ENCODE measurements around the gene SCNN1A.

Gene SCNN1A

DNA sequence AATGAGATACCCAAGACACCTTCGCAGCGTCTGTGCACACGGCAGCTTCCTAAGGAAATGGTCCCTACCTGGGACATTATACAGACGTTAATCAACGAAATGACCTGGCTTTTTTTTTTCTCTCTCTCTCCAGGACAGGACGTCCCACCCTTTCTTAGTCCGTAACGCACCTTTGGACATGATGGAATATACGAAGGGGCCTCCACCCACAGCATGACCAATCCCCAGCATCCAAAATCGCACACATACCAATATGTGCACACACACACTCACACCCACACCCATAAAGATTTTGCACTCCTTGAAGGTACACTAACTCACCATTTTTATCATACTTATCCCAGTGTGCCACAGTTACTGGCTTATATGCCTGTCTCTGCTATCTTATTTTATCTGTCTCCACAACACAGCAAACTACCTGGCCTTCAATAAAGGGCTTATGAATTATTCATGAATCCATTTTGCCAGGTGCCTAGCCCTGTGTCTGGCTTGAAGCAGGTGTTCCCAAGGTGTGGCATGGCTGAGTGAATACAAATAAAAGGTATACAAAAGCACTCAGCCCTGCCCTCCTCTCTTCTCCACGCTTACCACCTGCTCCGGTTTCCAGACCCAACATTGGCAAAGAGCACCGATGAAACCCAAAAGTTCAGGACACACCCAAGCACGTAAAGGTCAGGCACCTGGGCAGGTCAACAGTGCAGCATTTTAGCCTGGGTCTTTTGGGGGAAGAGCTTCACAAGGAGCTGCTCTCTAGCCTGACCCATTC is 2.2 kb downstream of the SCNN1A start:
- no peak for DNase-seq
- Histone ChIP-seq H3K27ac (peak overlapping the region; percentile 82), H3K36me3 (no peaks in the 10 kb centered on the region), H3K9me3 (ENCODE audit: severe bottlenecking) (no peaks in the 10 kb centered on the region), H3K4me3 (ENCODE audit: low read depth, low read length) (no peak overlapping the region), H3K27me3 (ENCODE audit: insufficient read depth, low read depth, severe bottlenecking) (no peaks in the 10 kb centered on the region)
- TF ChIP-seq, protein P1, sequence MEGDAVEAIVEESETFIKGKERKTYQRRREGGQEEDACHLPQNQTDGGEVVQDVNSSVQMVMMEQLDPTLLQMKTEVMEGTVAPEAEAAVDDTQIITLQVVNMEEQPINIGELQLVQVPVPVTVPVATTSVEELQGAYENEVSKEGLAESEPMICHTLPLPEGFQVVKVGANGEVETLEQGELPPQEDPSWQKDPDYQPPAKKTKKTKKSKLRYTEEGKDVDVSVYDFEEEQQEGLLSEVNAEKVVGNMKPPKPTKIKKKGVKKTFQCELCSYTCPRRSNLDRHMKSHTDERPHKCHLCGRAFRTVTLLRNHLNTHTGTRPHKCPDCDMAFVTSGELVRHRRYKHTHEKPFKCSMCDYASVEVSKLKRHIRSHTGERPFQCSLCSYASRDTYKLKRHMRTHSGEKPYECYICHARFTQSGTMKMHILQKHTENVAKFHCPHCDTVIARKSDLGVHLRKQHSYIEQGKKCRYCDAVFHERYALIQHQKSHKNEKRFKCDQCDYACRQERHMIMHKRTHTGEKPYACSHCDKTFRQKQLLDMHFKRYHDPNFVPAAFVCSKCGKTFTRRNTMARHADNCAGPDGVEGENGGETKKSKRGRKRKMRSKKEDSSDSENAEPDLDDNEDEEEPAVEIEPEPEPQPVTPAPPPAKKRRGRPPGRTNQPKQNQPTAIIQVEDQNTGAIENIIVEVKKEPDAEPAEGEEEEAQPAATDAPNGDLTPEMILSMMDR (IDR thresholded peaks at IDR 0.05; ENCODE audit: low read depth, low read length), result no peak

DNA sequence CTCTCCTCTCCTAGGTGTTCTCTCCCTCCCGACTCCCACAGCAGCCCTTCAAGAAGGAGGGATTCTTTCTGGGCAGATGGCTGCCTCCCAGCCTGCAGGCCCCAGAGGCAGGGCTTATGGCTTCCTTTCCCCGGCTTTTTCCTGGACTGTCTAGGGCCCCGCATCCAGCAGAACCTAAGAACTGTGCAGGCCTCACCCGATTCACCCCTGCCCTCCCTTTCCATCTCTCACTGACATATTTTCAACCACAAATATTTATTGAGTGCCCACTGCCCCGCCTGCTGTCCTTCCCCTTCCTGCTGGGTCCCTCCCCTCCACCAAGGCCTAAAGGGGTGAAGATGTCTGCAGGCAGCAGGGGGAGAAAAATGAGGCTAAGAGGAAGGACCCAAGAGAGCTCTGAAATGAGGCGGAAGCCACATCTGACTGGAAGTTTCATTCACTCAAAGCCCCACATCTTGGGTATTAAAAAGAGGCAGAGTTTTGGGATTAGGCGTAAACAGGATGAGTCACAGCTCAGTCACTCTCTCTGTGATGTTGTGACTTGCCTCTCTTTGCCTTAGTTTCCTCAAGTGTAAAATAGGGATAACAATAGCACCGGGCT is 2.9 kb downstream of the SCNN1A start:
- Histone ChIP-seq H3K36me3 (no peaks in the 10 kb centered on the region), H3K27me3 (ENCODE audit: insufficient read depth, low read depth, severe bottlenecking) (no peaks in the 10 kb centered on the region), H3K4me3 (ENCODE audit: low read depth, low read length) (no peak overlapping the region), H3K9me3 (ENCODE audit: severe bottlenecking) (no peaks in the 10 kb centered on the region), H3K27ac (peak overlapping the region; percentile 82)
- DNase-seq, result peak; percentile 51
- TF ChIP-seq, protein P1 (IDR thresholded peaks at IDR 0.05; ENCODE audit: low read depth, low read length), result no peak

DNA sequence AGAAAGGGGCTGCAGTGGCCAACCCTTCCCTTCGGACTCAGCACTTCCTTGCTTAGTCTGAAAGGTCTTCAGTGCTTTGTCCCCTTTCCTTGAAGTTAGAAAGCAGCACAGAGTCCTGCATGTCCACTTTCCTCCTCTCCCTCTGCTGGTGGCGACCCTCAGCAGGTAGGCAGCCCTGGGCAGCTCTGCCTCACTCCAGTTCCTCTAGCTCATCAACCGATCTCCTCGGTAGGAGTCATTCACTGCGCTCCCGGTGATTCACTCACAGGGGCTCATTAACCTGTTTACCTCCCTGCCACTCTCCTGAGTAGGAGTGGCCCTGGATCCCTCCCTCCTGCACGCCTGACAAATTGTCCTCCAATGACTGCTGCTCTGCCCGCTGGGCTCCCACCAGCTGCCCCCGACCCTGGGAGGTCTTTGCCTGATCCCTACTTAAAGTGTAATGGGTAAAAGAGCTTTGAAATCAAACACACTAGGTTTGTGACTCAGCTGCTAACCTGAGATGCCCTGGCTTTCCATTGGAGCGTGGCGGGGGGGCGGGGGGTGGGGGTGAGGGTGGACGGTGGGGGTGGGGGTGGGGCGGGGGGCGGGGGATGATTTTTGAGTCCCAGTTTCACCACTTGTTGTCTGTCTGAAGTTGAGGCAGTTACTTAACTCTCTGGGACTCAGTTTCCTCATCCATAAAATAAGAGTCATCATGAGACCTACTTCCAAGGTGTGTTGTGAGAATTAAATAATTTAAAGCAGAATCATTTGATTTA is 4.2 kb downstream of the SCNN1A start:
- Histone ChIP-seq H3K9me3 (ENCODE audit: severe bottlenecking) (no peaks in the 10 kb centered on the region), H3K36me3 (no peaks in the 10 kb centered on the region), H3K27ac (peak overlapping the region; percentile 80), H3K27me3 (ENCODE audit: insufficient read depth, low read depth, severe bottlenecking) (no peaks in the 10 kb centered on the region), H3K4me3 (ENCODE audit: low read depth, low read length) (no peak overlapping the region)
- DNase-seq, result peak; percentile 96
- TF ChIP-seq, protein P1 (IDR thresholded peaks at IDR 0.05; ENCODE audit: low read depth, low read length), result peak; percentile 5; the same call in 1 of the 2 replicates

DNA sequence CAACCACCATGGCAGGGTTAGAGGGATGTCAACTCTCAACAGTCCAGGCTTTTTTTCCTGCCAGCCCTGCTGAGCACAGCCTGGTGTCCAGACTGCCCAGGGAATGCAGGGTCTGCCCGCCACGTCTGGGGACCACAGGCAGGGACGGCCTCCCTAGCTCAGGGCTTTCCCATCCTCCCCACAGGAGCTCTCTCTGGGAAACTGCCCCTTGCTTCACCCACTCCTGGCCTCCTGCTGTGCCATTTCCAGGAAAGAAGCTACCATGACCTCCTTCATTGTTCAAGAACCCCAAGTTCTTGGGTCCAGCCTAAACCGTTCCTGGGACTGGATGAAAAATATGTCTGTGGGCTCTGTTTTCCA is 4.8 kb downstream of the SCNN1A start:
- Histone ChIP-seq H3K27ac (peak overlapping the region; percentile 80), H3K27me3 (ENCODE audit: insufficient read depth, low read depth, severe bottlenecking) (no peaks in the 10 kb centered on the region), H3K36me3 (no peaks in the 10 kb centered on the region), H3K4me3 (ENCODE audit: low read depth, low read length) (no peak overlapping the region), H3K9me3 (ENCODE audit: severe bottlenecking) (no peaks in the 10 kb centered on the region)
- DNase-seq, result no peak
- TF ChIP-seq, protein P1 (IDR thresholded peaks at IDR 0.05; ENCODE audit: low read depth, low read length), result no peak

GRCh38 chr12:6369916-6370575 is 5.3 kb downstream of the SCNN1A start:
- H3K4me3 ChIP-seq (ENCODE audit: low read depth, low read length), result no peak overlapping the region
- H3K9me3 ChIP-seq (ENCODE audit: severe bottlenecking), result no peaks in the 10 kb centered on the region
- TF ChIP-seq, protein P1 (IDR thresholded peaks at IDR 0.05; ENCODE audit: low read depth, low read length), result no peak
- no peaks in the 10 kb centered on the region for H3K36me3 ChIP-seq
- no peak for DNase-seq
- no peak overlapping the region; the same call in 1 of the 2 replicates for H3K27ac ChIP-seq
- no peaks in the 10 kb centered on the region for H3K27me3 ChIP-seq (ENCODE audit: insufficient read depth, low read depth, severe bottlenecking)

All from WERI-Rb-1 (cell line).